SK-N-SH treated with all-trans-retinoic acid at 6 μM for 48 hours (cell line): ENCODE measurements around the gene TEDC2.

Experiments
- ARNTL ChIP-seq: fragments of 450-650 bp; formaldehyde crosslinking; IDR thresholded peaks from 2 replicates; pipeline ENCODE4 v1.5.0; 2020; ENCODE audit warnings: low read depth, mild to moderate bottlenecking, moderate library complexity, borderline replicate concordance
- CSDC2 ChIP-seq: fragments of 250-450 bp; sonication (Bioruptor Pico); IDR thresholded peaks from 2 replicates; pipeline ENCODE4 v1.5.0; 2020; ENCODE audit warnings: mild to moderate bottlenecking, moderate library complexity
- PATZ1 ChIP-seq: fragments of 250-450 bp; sonication (Bioruptor Pico); IDR thresholded peaks from 2 replicates; pipeline ENCODE4 v1.8.0; 2020; ENCODE audit warnings: mild to moderate bottlenecking, moderate library complexity, borderline replicate concordance
- RARB ChIP-seq: fragments of 250-450 bp; sonication (Bioruptor Pico); IDR thresholded peaks from 2 replicates; pipeline ENCODE4 v1.8.0; 2021; ENCODE audit warnings: mild to moderate bottlenecking, moderate library complexity

GRCh38 chr16:2451851-2452320 is 8.0 kb upstream of the TEDC2 start:
- TF ChIP-seq PATZ1 (no peak), ARNTL (CRISPR knock-in tag) (no peak), RARB (no peak), CSDC2 (no peak)
